ENCODE measurements around the gene DAGLA. TPM values are rescaled to one million over a fixed set of nuclear protein-coding genes. Genes with fewer than 3 reads are reported as not detected.
A peak's percentile ranks its signal among the peaks of the same experiment; 100 is the strongest.

Gene DAGLA
- total RNA-seq, 4 donors from 2014 or later = 1.1 to 5.4 (median 3.0) TPM

DNA sequence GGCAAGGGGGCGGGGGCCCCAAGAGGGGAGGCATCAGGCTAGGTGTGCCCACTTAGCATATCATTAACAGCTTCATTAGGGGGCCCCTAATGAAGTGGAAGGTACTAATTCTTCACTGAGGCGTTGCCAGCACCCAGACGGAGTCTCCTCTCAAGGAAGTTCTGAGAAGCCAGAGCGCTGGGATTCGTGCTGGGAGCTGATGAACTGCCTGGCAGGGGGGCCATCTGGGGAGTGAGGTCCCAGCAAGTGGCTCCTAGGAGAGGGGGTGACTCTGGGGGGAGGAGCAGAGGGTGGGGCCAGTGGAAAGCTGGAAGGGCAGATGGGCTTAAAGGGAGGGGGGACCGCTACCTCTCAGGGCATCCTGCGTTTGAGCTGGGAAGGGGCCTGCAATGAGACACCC lies 29.8 kb downstream of the DAGLA start:
- no peak for DNase-seq (ENCODE audit: low spot score in 2 of 2)
- TF ChIP-seq EP300 (IDR thresholded peaks at IDR 0.05) (no peak), POLR2A (IDR thresholded peaks at IDR 0.05) (no peak)
- TF ChIP-seq, protein P1, sequence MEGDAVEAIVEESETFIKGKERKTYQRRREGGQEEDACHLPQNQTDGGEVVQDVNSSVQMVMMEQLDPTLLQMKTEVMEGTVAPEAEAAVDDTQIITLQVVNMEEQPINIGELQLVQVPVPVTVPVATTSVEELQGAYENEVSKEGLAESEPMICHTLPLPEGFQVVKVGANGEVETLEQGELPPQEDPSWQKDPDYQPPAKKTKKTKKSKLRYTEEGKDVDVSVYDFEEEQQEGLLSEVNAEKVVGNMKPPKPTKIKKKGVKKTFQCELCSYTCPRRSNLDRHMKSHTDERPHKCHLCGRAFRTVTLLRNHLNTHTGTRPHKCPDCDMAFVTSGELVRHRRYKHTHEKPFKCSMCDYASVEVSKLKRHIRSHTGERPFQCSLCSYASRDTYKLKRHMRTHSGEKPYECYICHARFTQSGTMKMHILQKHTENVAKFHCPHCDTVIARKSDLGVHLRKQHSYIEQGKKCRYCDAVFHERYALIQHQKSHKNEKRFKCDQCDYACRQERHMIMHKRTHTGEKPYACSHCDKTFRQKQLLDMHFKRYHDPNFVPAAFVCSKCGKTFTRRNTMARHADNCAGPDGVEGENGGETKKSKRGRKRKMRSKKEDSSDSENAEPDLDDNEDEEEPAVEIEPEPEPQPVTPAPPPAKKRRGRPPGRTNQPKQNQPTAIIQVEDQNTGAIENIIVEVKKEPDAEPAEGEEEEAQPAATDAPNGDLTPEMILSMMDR (IDR thresholded peaks at IDR 0.05) = no peak
- Histone ChIP-seq H3K27ac (no peak overlapping the region), H3K27me3 (no peaks in the 10 kb centered on the region), H3K4me1 (no peaks in the 10 kb centered on the region), H3K36me3 (no peaks in the 10 kb centered on the region), H3K4me3 (no peak overlapping the region), H3K9me3 (no peaks in the 10 kb centered on the region)
- 86 to 94% methylated on average over 6 to 7 of the region's 7 CpGs for WGBS, 2 donors

DNA sequence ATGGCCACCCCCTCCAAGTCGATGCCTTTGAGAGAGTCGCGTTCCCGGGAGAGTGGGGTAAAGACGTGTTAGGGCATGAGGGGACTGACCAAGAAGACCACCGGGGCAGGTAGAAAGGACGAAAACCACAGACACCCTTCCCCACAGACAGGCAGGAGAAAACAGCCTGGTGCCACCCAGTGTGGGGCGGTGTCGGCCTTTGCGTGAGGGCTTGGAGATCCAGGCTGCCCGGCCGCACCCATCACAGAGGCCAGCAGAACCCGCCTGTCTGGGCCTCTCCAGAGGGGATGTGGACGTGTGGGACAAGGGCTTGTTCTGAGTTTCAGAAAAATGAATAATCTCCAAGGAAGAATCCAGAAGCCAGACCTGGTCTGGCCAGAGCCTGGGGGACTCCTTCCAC lies 30.8 kb downstream of the DAGLA start:
- no peaks in the 10 kb centered on the region for H3K36me3 ChIP-seq
- 88% methylated on average over 14 of the region's 14 CpGs for WGBS, 2 donors
- DNase-seq (ENCODE audit: low spot score in 2 of 2) = no peak
- no peak overlapping the region for H3K27ac ChIP-seq
- no peaks in the 10 kb centered on the region for H3K9me3 ChIP-seq
- no peaks in the 10 kb centered on the region for H3K27me3 ChIP-seq
- no peaks in the 10 kb centered on the region for H3K4me1 ChIP-seq
- TF ChIP-seq, protein P1 (IDR thresholded peaks at IDR 0.05) = no peak
- no peak for TF ChIP-seq POLR2A (IDR thresholded peaks at IDR 0.05)
- no peak for TF ChIP-seq EP300 (IDR thresholded peaks at IDR 0.05)
- H3K4me3 ChIP-seq = no peak overlapping the region

DNA sequence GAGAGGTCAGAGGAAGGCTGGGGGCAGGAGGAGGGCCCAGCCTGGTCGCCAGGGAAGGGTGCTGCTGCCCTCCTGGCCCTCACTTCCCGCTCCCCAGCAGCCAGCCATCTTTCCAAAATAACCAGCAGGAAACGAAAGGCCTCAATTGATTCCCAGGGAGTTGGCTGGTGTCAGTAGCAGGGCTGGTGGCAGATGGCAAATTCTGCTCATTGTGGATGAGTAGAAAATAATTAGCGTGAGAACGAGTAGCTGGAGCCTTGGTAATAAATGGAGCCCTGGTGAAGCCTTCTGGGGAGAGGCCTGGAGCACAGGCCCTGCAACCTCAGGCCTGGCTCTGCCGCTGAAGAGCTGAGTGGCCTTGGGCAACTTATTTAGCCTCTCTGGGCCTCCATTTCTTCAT lies 31.3 kb downstream of the DAGLA start:
- Histone ChIP-seq H3K36me3 (no peaks in the 10 kb centered on the region), H3K9me3 (no peaks in the 10 kb centered on the region), H3K4me3 (no peak overlapping the region), H3K27me3 (no peaks in the 10 kb centered on the region), H3K4me1 (peaks cover 0 to 2% (median 0%) of the 10 kb centered on the region in 4 donors), H3K27ac (peak overlapping the region in 1 of 4 donors; percentile 52)
- WGBS, 2 donors = 48 to 61% methylated on average over 6 of the region's 6 CpGs
- DNase-seq (ENCODE audit: low spot score in 2 of 2) = no peak
- no peak for TF ChIP-seq EP300 (IDR thresholded peaks at IDR 0.05)
- TF ChIP-seq, protein P1 (IDR thresholded peaks at IDR 0.05) = no peak
- no peak for TF ChIP-seq POLR2A (IDR thresholded peaks at IDR 0.05)

- H3K36me3 ChIP-seq = no peaks in the 10 kb centered on the region
- H3K4me1 ChIP-seq = peaks cover 0 to 8% (median under 1%) of the 10 kb centered on the region in 4 donors
- WGBS, 2 donors = 65 to 70% methylated on average over 12 of the region's 12 CpGs
- H3K27ac ChIP-seq = peak overlapping the region in 2 of 4 donors; percentile 14 to 52
- DNase-seq (ENCODE audit: low spot score in 2 of 2) = no peak
- H3K4me3 ChIP-seq = no peak overlapping the region
- H3K27me3 ChIP-seq = no peaks in the 10 kb centered on the region
- H3K9me3 ChIP-seq = no peaks in the 10 kb centered on the region
- TF ChIP-seq POLR2A (IDR thresholded peaks at IDR 0.05) = no peak
- TF ChIP-seq, protein P1 (IDR thresholded peaks at IDR 0.05) = no peak
- TF ChIP-seq EP300 (IDR thresholded peaks at IDR 0.05) = no peak
Observed at GRCh38 chr11:61712314-61712713, 32.1 kb downstream of the DAGLA start.

DNA sequence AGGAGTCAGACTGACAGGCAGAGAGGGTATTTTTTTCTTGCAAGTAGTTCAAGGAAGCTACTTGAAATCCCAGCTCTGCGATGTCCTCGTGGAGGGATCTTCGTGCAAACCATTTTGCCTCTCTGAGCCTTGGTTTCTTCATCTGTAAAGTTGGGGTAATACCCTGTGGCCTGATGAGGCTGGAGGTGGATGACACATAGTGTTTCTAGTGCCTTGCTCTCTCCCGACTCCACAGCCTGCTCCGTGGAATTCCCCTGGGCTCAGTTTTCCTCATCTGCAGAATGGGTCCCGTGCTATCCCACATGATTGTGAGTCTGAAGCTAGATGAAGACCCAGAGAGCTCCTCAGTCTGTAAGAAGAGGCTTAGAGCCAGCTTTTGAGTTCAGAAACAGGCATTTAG lies 32.7 kb downstream of the DAGLA start:
- Histone ChIP-seq H3K27me3 (no peaks in the 10 kb centered on the region), H3K9me3 (no peaks in the 10 kb centered on the region), H3K4me3 (no peak overlapping the region), H3K27ac (peak overlapping the region in 2 of 4 donors; percentile 14 to 52), H3K36me3 (no peaks in the 10 kb centered on the region), H3K4me1 (peaks cover 0 to 13% (median 3%) of the 10 kb centered on the region in 4 donors)
- WGBS, 2 donors = 91 to 95% methylated on average over 6 of the region's 6 CpGs
- no peak for TF ChIP-seq POLR2A (IDR thresholded peaks at IDR 0.05)
- DNase-seq (ENCODE audit: low spot score in 2 of 2) = no peak

DNA sequence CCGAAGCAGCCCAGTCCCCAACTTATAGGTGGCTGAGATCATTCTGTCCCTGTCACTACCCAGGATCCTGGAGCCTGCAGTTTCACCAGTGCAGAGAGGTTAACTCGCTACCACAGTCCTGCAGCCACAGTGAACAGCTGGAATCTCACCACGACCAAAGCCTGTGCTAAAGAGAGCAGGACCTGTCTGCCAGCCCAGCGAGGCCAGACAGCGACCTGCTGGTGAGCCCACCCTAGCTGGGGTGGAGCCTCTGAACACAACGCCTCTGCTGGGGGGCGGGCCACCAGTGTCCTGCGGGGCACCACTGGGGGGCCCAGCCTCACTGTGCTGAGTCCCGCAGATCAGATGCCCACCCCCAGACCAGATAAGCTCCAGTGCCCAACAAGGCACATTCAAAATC lies 33.3 kb downstream of the DAGLA start:
- no peaks in the 10 kb centered on the region for H3K36me3 ChIP-seq
- 63 to 81% methylated on average over 4 to 7 of the region's 9 CpGs for WGBS, 2 donors
- no peaks in the 10 kb centered on the region for H3K9me3 ChIP-seq
- TF ChIP-seq POLR2A (IDR thresholded peaks at IDR 0.05) = no peak
- peaks cover 0 to 19% (median 8%) of the 10 kb centered on the region in 4 donors for H3K4me1 ChIP-seq
- DNase-seq (ENCODE audit: low spot score in 2 of 2) = no peak
- no peaks in the 10 kb centered on the region for H3K27me3 ChIP-seq
- no peak overlapping the region for H3K4me3 ChIP-seq
- H3K27ac ChIP-seq = no peak overlapping the region

Measured in tibial nerve (tissue), 4 donors.